ENCODE results near the gene BIRC5.

BIRC5 gene

DNA sequence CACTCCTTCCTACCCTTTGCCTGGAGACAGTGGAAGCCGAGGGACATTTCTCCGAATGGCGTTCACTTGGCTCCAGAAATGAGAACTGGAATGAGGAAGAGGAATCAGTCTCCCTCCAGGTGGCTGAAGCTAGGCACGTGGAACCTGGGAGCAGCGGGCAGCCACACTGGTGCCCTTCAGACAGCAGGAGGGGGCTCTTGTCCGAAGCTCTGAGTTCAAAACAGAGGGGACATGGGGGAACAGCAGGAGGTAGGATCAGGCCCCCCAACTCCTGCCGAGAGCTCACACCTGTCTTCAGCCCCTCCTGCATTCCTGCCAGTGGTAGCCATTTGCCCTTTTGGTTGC lies 58.8 kb downstream of the BIRC5 start:
- DNase-seq (ENCODE audit: low read depth in 2 of 2): no peak

- DNase-seq (ENCODE audit: low read depth in 2 of 2): no peak
Measured at GRCh38 chr17:78273813-78274212, 59.8 kb downstream of the BIRC5 start.

All from stimulated activated CD8-positive, alpha-beta memory T cell treated with anti-CD3 and anti-CD28 coated beads, Interleukin-2, amount 100 ng/mL, for 1 hour (primary cell).